Panc1 (cell line): ENCODE results near the gene KCNIP4. TPM values are rescaled to one million over a fixed set of nuclear protein-coding genes. Genes with fewer than 3 reads are reported as not detected.

Experiments used
- ATAC-seq: fragments of 200-7000 bp; cut with Tn5 transposase; 2 replicates; pipeline ENCODE4 v1.9.1; 2020; ENCODE audit warnings: mild to moderate bottlenecking, moderate library complexity
- BruUV-seq: library from RNA; stranded (reverse); fragments of 400-500 nt; replicated peaks from 2 replicates; lab custom pipeline; 2021; lab: Mats Ljungman, UMichigan
- CTCF ChIA-PET: fragments of 300-600 bp; sonication (Branson Sonifier 250); formaldehyde crosslinking; loops from one replicate; lab custom pipeline; 2022; ENCODE audit warnings: antibody characterized with exemption; lab: Charles Lee
- POLR2A ChIA-PET: fragments of 300-600 bp; sonication (Branson Sonifier 250); formaldehyde crosslinking; loops from one replicate; lab custom pipeline; 2022; ENCODE audit warnings: antibody characterized with exemption; lab: Charles Lee
- DNase-seq: peaks from one replicate; pipeline ENCODE4 v3.0.0-alpha.2; 2010; ENCODE audit warnings: low read depth, low spot score
- H3K27ac ChIP-seq: 2 replicates; pipeline ENCODE4 v1.5.1; 2011; ENCODE audit warnings: mild to moderate bottlenecking, low read length, inconsistent platforms
- H3K27me3 ChIP-seq: fragments of 200-500 bp; sonication (Bioruptor generic); 2 replicates; pipeline ENCODE4 v1.6.0; 2014; ENCODE audit warnings: low read length, inconsistent platforms; ENCODE audit not compliant: control insufficient read depth, insufficient read depth
- H3K36me3 ChIP-seq: fragments of 200-500 bp; sonication (Bioruptor generic); 2 replicates; pipeline ENCODE4 v1.5.1; 2014; ENCODE audit warnings: inconsistent platforms, mild to moderate bottlenecking, low read length, moderate library complexity; ENCODE audit not compliant: control insufficient read depth, insufficient read depth
- H3K4me1 ChIP-seq: 2 replicates; pipeline ENCODE4 v1.5.1; 2011; ENCODE audit warnings: inconsistent platforms, mild to moderate bottlenecking, low read length, moderate library complexity; ENCODE audit not compliant: control insufficient read depth, insufficient read depth
- H3K4me3 ChIP-seq, 2 experiments: 2 replicates each; pipeline ENCODE4 v1.5.1; 2011 to 2012; ENCODE audit warnings: low read depth in 2 of 2, low read length in 2 of 2, mild to moderate bottlenecking in 2 of 2, inconsistent platforms in 1 of 2, moderate library complexity in 1 of 2
- H3K9me3 ChIP-seq: fragments of 200-500 bp; sonication (Bioruptor generic); 2 replicates; pipeline ENCODE4 v1.5.1; 2014; ENCODE audit warnings: low read depth, mild to moderate bottlenecking, inconsistent platforms, low read length, moderate library complexity; ENCODE audit not compliant: control insufficient read depth, insufficient read depth
- POLR2AphosphoS5 ChIP-seq: IDR thresholded peaks from 2 replicates; pipeline ENCODE4 v1.6.1; 2012; ENCODE audit warnings: mild to moderate bottlenecking, low read depth, low read length, moderate library complexity
- SIN3A ChIP-seq: IDR thresholded peaks from 2 replicates; pipeline ENCODE4 v1.6.1; 2012; ENCODE audit warnings: low read depth, mild to moderate bottlenecking, low read length, moderate library complexity, borderline replicate concordance; ENCODE audit not compliant: insufficient read depth
- TCF7L2 ChIP-seq: IDR thresholded peaks from 2 replicates; pipeline ENCODE4 v1.6.1; 2011; ENCODE audit warnings: mild to moderate bottlenecking, low read depth, low read length, inconsistent platforms
- in situ Hi-C: cut with HindIII; loops from 2 replicates; pipeline ENCODE4 v1.10.0; 2016; ENCODE audit warnings: low sequenced_read_pairs, low pct_unique_long_range_greater_than_20kb
- intact Hi-C: fragments of 100-400 bp; cut with micrococcal nuclease; formaldehyde crosslinking; loops from one replicate; pipeline ENCODE4 v1.10.0; 2022; ENCODE audit not compliant: unreplicated experiment
- total RNA-seq: library from RNA; stranded (reverse); gene quantifications from one replicate; pipeline ENCODE4 v1.2.1, GENCODE V29; 2021; ENCODE audit not compliant: unreplicated experiment
- TF ChIP-seq, protein P1 (sequence below): fragments of 450-650 bp; IDR thresholded peaks from 2 replicates; pipeline ENCODE4 v1.5.1; 2017; ENCODE audit warnings: mild to moderate bottlenecking
- TF ChIP-seq, protein P2 (sequence below), 2 experiments: IDR thresholded peaks; 2 replicates each; pipeline ENCODE4 v1.6.1; 2011 to 2012; ENCODE audit warnings: low read depth in 2 of 2, control low read depth in 1 of 2, low read length in 1 of 2, mild to moderate bottlenecking in 1 of 2, moderate library complexity in 1 of 2; ENCODE audit not compliant: insufficient read depth in 1 of 2

KCNIP4 gene
- total RNA-seq, 1 experiment from 2014 or later = not detected

DNA sequence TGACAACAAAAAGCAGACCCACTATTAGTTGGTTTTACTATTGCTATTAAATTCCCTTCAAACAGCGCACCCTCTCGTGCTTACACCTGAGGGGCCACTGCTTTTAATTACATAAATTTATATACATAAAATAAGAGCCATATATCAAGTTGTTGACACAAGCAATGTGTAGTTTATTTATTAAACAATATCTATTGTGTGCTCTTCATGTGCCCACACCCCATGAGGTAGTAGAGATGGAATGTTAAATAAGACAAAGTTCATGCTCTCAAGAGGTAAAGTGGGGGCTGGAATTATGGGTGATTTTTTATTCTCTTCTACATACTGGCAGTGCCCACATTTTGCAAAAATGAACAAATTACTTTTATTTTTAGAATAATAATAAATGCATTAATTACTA, 47.3 kb downstream of the KCNIP4 start:
- Histone ChIP-seq H3K9me3 (no peaks in the 10 kb centered on the region), H3K27ac (no peak overlapping the region), H3K4me3 (no peak overlapping the region), H3K27me3 (no peaks in the 10 kb centered on the region), H3K4me1 (no peaks in the 10 kb centered on the region), H3K36me3 (no peaks in the 10 kb centered on the region)
- TF ChIP-seq, protein P1, sequence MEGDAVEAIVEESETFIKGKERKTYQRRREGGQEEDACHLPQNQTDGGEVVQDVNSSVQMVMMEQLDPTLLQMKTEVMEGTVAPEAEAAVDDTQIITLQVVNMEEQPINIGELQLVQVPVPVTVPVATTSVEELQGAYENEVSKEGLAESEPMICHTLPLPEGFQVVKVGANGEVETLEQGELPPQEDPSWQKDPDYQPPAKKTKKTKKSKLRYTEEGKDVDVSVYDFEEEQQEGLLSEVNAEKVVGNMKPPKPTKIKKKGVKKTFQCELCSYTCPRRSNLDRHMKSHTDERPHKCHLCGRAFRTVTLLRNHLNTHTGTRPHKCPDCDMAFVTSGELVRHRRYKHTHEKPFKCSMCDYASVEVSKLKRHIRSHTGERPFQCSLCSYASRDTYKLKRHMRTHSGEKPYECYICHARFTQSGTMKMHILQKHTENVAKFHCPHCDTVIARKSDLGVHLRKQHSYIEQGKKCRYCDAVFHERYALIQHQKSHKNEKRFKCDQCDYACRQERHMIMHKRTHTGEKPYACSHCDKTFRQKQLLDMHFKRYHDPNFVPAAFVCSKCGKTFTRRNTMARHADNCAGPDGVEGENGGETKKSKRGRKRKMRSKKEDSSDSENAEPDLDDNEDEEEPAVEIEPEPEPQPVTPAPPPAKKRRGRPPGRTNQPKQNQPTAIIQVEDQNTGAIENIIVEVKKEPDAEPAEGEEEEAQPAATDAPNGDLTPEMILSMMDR = no peak
- TF ChIP-seq POLR2AphosphoS5 (no peak), TCF7L2 (no peak), SIN3A (no peak)
- TF ChIP-seq, protein P2, sequence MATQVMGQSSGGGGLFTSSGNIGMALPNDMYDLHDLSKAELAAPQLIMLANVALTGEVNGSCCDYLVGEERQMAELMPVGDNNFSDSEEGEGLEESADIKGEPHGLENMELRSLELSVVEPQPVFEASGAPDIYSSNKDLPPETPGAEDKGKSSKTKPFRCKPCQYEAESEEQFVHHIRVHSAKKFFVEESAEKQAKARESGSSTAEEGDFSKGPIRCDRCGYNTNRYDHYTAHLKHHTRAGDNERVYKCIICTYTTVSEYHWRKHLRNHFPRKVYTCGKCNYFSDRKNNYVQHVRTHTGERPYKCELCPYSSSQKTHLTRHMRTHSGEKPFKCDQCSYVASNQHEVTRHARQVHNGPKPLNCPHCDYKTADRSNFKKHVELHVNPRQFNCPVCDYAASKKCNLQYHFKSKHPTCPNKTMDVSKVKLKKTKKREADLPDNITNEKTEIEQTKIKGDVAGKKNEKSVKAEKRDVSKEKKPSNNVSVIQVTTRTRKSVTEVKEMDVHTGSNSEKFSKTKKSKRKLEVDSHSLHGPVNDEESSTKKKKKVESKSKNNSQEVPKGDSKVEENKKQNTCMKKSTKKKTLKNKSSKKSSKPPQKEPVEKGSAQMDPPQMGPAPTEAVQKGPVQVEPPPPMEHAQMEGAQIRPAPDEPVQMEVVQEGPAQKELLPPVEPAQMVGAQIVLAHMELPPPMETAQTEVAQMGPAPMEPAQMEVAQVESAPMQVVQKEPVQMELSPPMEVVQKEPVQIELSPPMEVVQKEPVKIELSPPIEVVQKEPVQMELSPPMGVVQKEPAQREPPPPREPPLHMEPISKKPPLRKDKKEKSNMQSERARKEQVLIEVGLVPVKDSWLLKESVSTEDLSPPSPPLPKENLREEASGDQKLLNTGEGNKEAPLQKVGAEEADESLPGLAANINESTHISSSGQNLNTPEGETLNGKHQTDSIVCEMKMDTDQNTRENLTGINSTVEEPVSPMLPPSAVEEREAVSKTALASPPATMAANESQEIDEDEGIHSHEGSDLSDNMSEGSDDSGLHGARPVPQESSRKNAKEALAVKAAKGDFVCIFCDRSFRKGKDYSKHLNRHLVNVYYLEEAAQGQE (IDR thresholded peaks at IDR 0.05; ENCODE audit: insufficient read depth in 1 of 2, low read depth in 2 of 2, low read length in 1 of 2) = no peak
- DNase-seq (no peak), ATAC-seq (no peak)
- in situ Hi-C loops = no loop called here
- CTCF ChIA-PET = no interaction called here
- POLR2A ChIA-PET = no interaction called here
- BruUV-seq = no TSS peak
- intact Hi-C loops = no loop called here

DNA sequence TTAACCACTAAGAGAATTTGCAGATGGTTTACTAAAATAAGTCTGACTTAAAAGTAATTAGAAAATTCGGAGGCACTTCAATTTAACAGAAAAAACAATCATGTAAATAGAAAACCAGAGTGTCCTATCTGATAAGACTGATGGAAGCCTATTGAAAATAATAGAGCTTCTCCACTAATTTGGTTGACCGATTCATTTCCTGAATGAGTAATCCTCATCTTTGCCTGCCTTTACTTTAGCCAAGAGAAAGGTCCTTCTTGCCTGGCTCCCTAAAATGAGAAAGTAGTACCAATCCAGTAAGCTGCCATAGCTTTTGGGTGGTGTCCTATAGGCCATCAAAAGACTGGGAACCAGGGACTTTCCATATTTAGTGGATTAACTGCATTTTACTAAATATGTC, 48.4 kb downstream of the KCNIP4 start:
- intact Hi-C loops = no loop called here
- no peak overlapping the region for H3K4me3 ChIP-seq

More for the DNA sequence above, 48.4 kb downstream of the KCNIP4 start:
- no peak for TF ChIP-seq TCF7L2
- TF ChIP-seq, protein P1 = no peak
- TF ChIP-seq, protein P2 (IDR thresholded peaks at IDR 0.05; ENCODE audit: insufficient read depth in 1 of 2, low read depth in 2 of 2, low read length in 1 of 2) = no peak
- TF ChIP-seq POLR2AphosphoS5 = no peak
- no peak for TF ChIP-seq SIN3A
- Histone ChIP-seq H3K9me3 (no peaks in the 10 kb centered on the region), H3K27me3 (no peaks in the 10 kb centered on the region), H3K4me1 (no peaks in the 10 kb centered on the region), H3K36me3 (no peaks in the 10 kb centered on the region), H3K27ac (no peak overlapping the region)
- ATAC-seq = no peak
- no peak for DNase-seq
- in situ Hi-C loops = no loop called here
- POLR2A ChIA-PET = no interaction called here
- BruUV-seq = no TSS peak
- CTCF ChIA-PET = no interaction called here
